ENCODE results near the gene MIA2. TPM values are rescaled to one million over a fixed set of nuclear protein-coding genes. Genes with fewer than 3 reads are reported as not detected.

MIA2 gene, protein sequence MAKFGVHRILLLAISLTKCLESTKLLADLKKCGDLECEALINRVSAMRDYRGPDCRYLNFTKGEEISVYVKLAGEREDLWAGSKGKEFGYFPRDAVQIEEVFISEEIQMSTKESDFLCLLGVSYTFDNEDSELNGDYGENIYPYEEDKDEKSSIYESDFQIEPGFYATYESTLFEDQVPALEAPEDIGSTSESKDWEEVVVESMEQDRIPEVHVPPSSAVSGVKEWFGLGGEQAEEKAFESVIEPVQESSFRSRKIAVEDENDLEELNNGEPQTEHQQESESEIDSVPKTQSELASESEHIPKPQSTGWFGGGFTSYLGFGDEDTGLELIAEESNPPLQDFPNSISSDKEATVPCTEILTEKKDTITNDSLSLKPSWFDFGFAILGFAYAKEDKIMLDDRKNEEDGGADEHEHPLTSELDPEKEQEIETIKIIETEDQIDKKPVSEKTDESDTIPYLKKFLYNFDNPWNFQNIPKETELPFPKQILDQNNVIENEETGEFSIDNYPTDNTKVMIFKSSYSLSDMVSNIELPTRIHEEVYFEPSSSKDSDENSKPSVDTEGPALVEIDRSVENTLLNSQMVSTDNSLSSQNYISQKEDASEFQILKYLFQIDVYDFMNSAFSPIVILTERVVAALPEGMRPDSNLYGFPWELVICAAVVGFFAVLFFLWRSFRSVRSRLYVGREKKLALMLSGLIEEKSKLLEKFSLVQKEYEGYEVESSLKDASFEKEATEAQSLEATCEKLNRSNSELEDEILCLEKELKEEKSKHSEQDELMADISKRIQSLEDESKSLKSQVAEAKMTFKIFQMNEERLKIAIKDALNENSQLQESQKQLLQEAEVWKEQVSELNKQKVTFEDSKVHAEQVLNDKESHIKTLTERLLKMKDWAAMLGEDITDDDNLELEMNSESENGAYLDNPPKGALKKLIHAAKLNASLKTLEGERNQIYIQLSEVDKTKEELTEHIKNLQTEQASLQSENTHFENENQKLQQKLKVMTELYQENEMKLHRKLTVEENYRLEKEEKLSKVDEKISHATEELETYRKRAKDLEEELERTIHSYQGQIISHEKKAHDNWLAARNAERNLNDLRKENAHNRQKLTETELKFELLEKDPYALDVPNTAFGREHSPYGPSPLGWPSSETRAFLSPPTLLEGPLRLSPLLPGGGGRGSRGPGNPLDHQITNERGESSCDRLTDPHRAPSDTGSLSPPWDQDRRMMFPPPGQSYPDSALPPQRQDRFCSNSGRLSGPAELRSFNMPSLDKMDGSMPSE (N-terminal part only)
- 10.7 and 14.2 TPM in 2 replicates for total RNA-seq

DNA sequence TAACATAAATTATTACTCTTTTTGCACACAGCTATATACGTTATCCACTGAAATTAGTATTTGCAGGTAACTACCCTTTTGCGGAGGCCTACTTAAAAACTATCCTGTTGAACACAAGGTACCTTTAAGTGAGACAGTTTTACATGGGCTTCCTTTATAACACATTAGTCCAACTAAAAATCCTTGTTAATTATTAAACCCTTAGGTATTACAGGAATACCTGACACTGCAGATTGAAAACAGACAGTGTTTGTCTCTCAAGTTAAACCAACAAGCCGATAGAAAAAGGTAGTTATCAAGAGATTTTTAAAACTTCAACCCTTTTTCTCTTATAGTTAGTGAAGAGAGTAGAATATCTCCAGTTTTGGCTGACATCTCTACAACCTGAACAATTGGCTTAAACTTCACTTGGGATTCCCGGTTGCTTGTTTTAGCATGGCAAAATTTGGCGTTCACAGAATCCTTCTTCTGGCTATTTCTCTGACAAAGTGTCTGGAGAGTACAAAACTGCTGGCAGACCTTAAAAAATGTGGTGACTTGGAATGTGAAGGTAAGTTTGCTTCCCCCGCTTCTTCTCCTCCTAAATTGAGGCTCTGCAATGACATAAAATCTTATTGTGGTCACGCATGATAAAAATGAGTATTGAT lies at the start of gene MIA2:
TSS of gene MIA2 (plus strand) at position 236 of the 647 bp plus-strand sequence. CDS start at position 436, 200 bp downstream.

DNA sequence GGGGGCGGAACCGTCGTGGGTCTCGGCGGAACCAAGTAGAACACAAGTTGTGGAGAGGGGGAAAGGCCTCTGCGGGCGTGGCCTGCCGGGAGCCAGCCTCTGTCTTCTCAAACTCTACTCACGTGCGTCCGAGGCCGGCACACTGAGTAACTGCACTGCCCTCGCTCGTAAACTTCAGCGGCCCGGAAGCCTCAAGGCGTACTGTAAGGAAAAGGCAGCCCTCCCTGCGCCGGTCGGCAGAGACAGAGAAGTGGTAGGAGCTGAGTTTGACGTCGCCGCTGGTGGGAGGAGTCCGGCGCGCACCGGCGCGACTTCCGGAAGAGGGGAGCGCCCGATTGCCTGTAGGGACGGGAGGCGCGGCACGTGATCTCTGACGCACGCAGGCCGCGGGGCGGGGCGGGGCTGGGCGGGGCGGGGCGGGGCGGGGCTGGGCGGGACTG lies 198.5 kb downstream of the MIA2 start, which contains the start of gene FBXO33:
TSS of gene FBXO33 (minus strand) at position 255 of the 440 bp plus-strand sequence. CDS start 271 bp downstream, outside the sequence.

Other genes with a start within 250 kb of the MIA2 start
- 260 and 401 TPM in 2 replicates for gene SEC23A, start 130.7 kb upstream of the MIA2 start, total RNA-seq
- 11.2 and 45.8 TPM in 2 replicates for gene GEMIN2, start 119.6 kb upstream of the MIA2 start, total RNA-seq
- gene TRAPPC6B, start 63.6 kb upstream of the MIA2 start, total RNA-seq: 23.2 and 25.7 TPM in 2 replicates
- gene PNN, start 58.7 kb upstream of the MIA2 start, total RNA-seq: 6.6 and 8.9 TPM in 2 replicates
- 8.4 and 9.7 TPM in 2 replicates for gene FBXO33, start 198.5 kb downstream of the MIA2 start, total RNA-seq

All from myometrial cell (primary cell).